Subcutaneous abdominal adipose tissue (tissue), 5 donors: ENCODE measurements around the gene AACS.
"Not testable (repeated sequence)": the region's sequence is repeated elsewhere in the genome, so short reads cannot be mapped to it uniquely, and the experiment has no call there.

Experiments
- H3K27ac ChIP-seq: one replicate; pipeline ENCODE4 v1.7.0; 2013; ENCODE audit warnings: low read depth, mild to moderate bottlenecking, inconsistent platforms, low read length, moderate library complexity
- H3K27me3 ChIP-seq, 5 donors: one replicate each; pipeline ENCODE4 v1.7.0; 2013; ENCODE audit warnings: low read length in 5 of 5, inconsistent platforms in 1 of 5; ENCODE audit not compliant: control insufficient read depth in 5 of 5, insufficient read depth in 4 of 5
- H3K36me3 ChIP-seq, 5 donors: one replicate each; pipeline ENCODE4 v1.7.0; 2013; ENCODE audit warnings: low read length in 5 of 5; ENCODE audit not compliant: control insufficient read depth in 5 of 5, insufficient read depth in 5 of 5
- H3K4me1 ChIP-seq, 5 donors: one replicate each; pipeline ENCODE4 v1.7.0; 2013; ENCODE audit warnings: low read length in 5 of 5, mild to moderate bottlenecking in 3 of 5, moderate library complexity in 1 of 5; ENCODE audit not compliant: control insufficient read depth in 5 of 5, insufficient read depth in 5 of 5
- H3K4me3 ChIP-seq, 5 donors: one replicate each; pipeline ENCODE4 v1.7.0; 2013; ENCODE audit warnings: low read length in 5 of 5, low read depth in 1 of 5
- H3K9ac ChIP-seq, 5 donors: one replicate each; pipeline ENCODE4 v1.7.0; 2013; ENCODE audit warnings: low read length in 5 of 5, mild to moderate bottlenecking in 4 of 5, moderate library complexity in 3 of 5
- H3K9me3 ChIP-seq, 5 donors: one replicate each; pipeline ENCODE4 v1.7.0; 2013; ENCODE audit warnings: low read length in 5 of 5; ENCODE audit not compliant: control insufficient read depth in 5 of 5
- donor health status: healthy.
- donor health status: healthy.
- donor health status: healthy.
- donor health status: healthy.
- donor health status: healthy.

AACS gene

DNA sequence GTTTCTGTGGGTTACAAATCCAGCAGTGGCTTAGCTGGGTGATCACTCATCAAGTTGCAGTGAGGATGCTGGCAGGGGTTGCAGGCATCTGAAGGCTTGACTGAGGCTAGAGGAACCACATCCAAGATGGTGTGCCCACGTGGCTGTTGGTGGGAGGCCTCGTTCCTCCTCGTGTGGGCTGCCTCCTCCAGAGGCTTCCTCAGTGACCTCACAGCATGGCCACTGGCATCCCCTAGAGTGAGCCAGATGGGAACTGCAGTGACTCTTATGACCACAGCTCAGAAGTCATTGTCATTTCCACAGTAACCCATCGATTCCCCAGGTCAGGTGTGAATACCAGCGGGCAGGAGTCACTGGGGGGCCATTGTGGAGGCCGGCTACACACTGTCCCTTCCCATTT lies 17.8 kb downstream of the AACS start:
- H3K36me3 ChIP-seq = peaks cover 5 to 50% (median 38%) of the 10 kb centered on the region in 5 donors
- H3K4me3 ChIP-seq = no peak overlapping the region
- no peaks in the 10 kb centered on the region for H3K27me3 ChIP-seq
- peaks cover 0 to 17% (median 5%) of the 10 kb centered on the region in 5 donors for H3K4me1 ChIP-seq
- H3K9ac ChIP-seq = no peak overlapping the region
- no peaks in the 10 kb centered on the region for H3K9me3 ChIP-seq
- no peak overlapping the region for H3K27ac ChIP-seq

DNA sequence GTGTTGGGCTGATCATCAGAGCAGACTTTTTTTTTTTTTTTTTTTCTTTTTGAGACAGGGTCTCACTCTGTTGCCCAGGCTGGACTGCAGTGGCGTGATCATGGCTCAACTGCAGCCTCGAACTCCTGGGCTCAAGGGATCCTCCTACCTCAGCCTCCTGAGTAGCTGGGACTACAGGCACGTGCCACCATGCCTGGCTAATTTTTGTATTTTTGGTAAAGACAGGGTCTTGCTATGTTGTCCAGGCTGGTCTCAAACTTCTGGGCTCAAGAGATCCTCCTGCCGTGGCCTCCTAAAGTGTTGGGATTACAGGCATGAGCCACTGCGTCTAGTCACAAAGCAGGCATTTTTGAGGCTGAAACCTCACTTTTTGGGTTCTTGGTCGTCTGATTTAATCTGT lies 23.0 kb downstream of the AACS start:
- H3K9ac ChIP-seq, H3K27ac ChIP-seq, H3K9me3 ChIP-seq, H3K4me3 ChIP-seq, H3K27me3 ChIP-seq: not testable (repeated sequence)
- peaks cover 0 to 13% (median 8%) of the 10 kb centered on the region in 5 donors for H3K4me1 ChIP-seq
- H3K36me3 ChIP-seq = peaks cover 12 to 81% (median 70%) of the 10 kb centered on the region in 5 donors

DNA sequence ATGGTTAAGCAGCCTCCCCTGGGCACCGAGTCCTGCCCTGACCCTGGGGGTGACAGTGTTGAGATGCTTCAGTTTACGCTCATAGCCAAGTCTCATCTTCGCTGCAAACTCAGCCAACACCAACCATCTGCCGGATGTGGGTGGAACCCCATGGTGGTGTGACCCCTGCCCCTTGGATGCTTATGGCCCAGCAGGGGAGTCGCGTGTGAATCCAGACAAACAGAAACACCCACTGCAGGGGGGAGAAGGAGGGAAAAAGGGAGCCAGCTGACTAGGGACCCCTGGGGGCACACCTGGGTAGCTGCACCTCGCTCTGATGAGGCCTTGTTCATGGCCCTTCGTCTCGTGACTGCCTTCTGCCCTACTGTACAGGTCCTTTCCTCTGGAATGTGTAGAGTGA lies 23.8 kb downstream of the AACS start:
- no peaks in the 10 kb centered on the region for H3K27me3 ChIP-seq
- no peak overlapping the region for H3K27ac ChIP-seq
- no peaks in the 10 kb centered on the region for H3K9me3 ChIP-seq
- no peak overlapping the region for H3K9ac ChIP-seq
- H3K36me3 ChIP-seq = peaks cover 12 to 84% (median 75%) of the 10 kb centered on the region in 5 donors
- peaks cover 0 to 13% (median 8%) of the 10 kb centered on the region in 5 donors for H3K4me1 ChIP-seq
- no peak overlapping the region for H3K4me3 ChIP-seq

DNA sequence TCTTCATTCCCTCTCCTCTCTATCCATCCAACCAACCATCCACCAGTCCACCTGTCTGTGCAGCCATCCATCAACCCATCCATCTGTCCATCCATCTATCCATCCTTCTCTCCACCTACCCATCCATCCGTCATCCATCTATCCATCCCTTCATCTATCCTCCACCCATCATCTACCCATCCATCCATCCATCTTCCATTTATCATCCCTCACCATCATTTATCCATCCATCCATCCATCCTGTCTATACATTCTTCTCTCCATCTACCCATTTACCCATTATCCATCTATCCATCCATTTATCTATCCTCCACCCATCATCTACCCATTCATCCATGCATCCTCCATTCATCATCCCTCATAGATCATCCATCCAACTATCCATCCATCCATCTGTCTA lies 24.4 kb downstream of the AACS start:
- Histone ChIP-seq H3K27ac (no peak overlapping the region), H3K9me3 (no peaks in the 10 kb centered on the region), H3K4me1 (peaks cover 0 to 13% (median 8%) of the 10 kb centered on the region in 5 donors), H3K9ac (no peak overlapping the region), H3K27me3 (no peaks in the 10 kb centered on the region), H3K4me3 (no peak overlapping the region), H3K36me3 (peaks cover 12 to 86% (median 79%) of the 10 kb centered on the region in 5 donors)

DNA sequence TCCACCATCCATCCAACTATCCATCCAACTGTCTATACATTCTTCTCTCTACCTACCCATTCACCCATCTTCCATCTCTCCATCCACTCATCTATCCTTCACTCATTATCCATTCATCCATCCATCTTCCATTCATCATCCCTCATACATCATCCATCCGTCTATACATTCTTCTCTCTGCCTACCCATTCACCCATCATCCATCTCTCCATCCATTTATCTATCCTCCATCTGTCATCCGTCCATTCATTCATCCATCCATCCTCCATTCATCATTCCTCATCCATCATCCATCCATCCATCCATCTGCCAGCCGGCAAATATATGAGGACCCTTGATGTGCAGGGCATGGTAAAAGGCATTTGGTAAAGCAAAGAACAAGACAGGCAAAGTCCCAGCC lies 25.2 kb downstream of the AACS start:
- H3K27me3 ChIP-seq = no peaks in the 10 kb centered on the region
- peaks cover 12 to 83% (median 77%) of the 10 kb centered on the region in 5 donors for H3K36me3 ChIP-seq
- no peaks in the 10 kb centered on the region for H3K9me3 ChIP-seq
- no peak overlapping the region for H3K27ac ChIP-seq
- no peak overlapping the region for H3K9ac ChIP-seq
- H3K4me3 ChIP-seq = no peak overlapping the region
- H3K4me1 ChIP-seq = peaks cover 0 to 13% (median 8%) of the 10 kb centered on the region in 5 donors

DNA sequence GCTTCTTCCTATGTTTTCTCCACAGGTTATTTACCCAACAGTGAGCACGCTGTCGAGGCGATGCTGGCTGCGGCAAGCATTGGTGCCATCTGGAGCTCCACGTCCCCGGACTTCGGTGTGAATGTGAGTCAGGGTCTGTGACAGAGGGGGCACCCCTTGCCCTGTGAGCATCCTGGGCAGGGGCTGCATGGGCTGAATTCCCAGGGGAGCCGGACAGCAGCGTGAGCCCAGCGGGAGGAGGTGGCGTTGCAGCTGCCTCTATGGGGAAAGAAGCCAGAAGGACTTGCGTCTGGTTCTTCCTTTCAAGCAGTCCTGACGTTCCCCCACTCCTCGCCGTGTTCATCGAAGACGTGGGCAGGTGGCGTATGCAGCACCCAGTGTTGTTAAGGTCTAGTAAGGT lies 26.2 kb downstream of the AACS start:
- H3K27me3 ChIP-seq = no peaks in the 10 kb centered on the region
- H3K4me1 ChIP-seq = peaks cover 0 to 13% (median 8%) of the 10 kb centered on the region in 5 donors
- H3K9me3 ChIP-seq = no peaks in the 10 kb centered on the region
- H3K36me3 ChIP-seq = peaks cover 8 to 79% (median 68%) of the 10 kb centered on the region in 5 donors
- H3K27ac ChIP-seq = no peak overlapping the region
- no peak overlapping the region for H3K4me3 ChIP-seq
- no peak overlapping the region for H3K9ac ChIP-seq

DNA sequence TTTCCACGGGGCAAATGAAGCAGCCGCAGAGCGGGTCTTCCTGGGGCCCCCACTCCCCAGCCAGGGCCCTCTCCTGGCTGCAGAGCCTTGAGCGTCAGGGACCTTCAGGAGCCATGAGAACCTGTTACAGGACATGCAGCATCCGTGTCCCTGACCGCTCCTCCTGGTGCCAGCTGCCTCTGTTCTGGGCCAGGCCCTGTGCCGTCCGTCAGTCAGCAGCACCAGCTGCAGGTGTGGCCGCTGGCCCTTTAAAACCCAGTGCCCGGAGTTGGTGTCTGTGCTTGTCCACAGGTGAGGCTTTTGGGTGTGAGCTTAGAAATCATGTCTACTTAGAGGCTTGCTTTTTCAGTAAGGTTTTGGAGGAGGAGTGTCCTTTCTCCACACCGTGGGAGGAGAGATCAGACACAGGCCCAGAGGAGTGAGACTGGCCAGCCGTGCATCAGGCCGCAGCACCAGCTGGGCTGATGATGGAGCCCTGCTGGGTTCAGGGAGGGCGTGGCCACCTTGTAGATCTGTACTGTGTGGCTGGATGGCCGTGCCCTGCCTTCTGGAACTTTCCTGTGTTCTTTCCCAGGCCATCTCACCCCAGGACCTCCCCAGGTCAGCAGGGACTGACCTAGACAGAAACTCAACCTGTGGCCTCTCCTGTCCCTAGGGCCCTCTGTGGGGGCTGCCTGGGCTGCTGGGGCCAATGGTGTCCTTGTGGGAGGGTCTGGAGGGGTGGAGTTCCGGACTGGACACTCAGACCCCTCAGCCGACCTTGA lies 27.1 kb downstream of the AACS start:
- Histone ChIP-seq H3K9ac (peak overlapping the region in 1 of 5 donors; percentile 20), H3K4me1 (peaks cover 0 to 20% (median 8%) of the 10 kb centered on the region in 5 donors), H3K27me3 (no peaks in the 10 kb centered on the region), H3K9me3 (no peaks in the 10 kb centered on the region), H3K36me3 (peaks cover 7 to 70% (median 64%) of the 10 kb centered on the region in 5 donors), H3K4me3 (no peak overlapping the region), H3K27ac (no peak overlapping the region)

DNA sequence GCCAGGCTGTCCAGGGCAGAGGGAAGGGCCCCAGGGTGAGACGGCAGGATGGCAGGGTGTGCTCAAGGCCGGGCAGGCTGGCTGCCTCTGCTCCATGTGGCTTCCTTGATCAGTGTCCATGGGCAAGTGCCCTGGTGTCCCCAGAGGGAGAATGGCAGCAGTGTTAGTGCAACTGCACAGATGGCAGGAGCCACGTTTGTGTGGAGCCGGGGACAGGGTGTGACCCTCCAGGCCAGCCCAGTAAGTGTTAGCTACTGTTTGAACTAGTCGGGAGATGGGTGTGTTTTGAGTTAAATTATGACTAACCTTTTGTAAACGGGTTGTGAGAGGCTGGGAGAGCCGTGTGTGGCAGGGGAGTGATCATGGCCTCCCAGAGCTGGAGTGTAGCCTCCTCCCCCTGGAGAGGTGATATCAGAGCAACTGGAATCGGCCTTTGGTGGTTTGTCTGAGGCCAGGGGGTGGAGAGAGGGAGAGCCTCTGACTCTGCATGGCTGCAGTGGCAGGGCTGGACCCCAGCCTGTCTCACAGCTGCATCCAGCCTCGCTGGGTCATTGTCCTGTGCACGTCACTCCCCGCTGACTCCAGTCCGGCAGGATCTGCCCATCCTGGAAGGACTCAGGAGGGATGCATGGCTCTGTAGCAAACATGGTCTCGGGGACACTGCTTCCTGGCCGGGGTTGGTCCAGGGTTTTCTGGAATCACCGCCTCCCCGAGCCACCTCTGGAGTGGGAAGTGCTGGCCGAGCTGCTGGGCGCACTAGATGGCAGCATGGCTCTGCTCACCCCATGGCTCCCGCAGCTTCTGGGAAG lies 27.8 kb downstream of the AACS start:
- peaks cover 0 to 22% (median 13%) of the 10 kb centered on the region in 5 donors for H3K4me1 ChIP-seq
- no peak overlapping the region for H3K27ac ChIP-seq
- H3K9me3 ChIP-seq = no peaks in the 10 kb centered on the region
- H3K4me3 ChIP-seq = no peak overlapping the region
- H3K9ac ChIP-seq = peak overlapping the region in 1 of 5 donors; percentile 38
- H3K36me3 ChIP-seq = peaks cover 7 to 63% (median 57%) of the 10 kb centered on the region in 5 donors
- H3K27me3 ChIP-seq = no peaks in the 10 kb centered on the region

DNA sequence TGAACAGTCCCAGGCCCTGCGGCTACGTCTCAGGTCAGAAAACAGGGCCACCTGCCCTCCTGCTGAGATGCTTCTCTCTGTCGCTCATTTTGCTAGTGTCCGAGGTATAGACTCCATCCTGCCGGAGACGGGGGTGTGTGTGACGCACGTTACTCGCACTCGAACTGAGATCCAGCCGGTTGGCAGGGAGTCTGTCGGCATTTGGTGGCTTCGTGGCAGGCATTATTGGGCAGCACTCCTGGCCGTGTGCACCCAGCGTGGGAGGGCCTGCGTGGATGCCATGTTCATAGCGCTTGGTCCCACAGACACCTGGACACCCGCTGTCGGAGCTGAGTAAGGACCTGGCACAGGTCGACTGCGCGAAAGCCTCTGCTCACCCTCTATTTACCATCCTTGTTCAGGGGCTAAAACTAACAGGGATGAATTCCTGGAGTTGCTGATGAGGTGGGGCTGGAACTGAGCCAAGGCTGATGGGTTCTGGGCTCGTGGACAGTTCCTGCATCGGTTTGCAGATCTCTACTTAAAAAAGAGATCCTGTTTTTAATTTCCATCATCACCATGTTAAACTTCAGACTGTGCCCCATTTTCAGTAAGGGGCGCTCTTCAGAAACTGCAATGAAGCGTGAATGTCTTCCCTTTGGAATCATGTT lies 28.6 kb downstream of the AACS start:
- Histone ChIP-seq H3K27ac (no peak overlapping the region), H3K9ac (no peak overlapping the region), H3K9me3 (no peaks in the 10 kb centered on the region), H3K27me3 (no peaks in the 10 kb centered on the region), H3K4me1 (peaks cover 0 to 22% (median 13%) of the 10 kb centered on the region in 5 donors), H3K36me3 (peaks cover 7 to 57% (median 56%) of the 10 kb centered on the region in 5 donors), H3K4me3 (no peak overlapping the region)
